Neural progenitor cell (in vitro differentiated cells): ENCODE measurements around the gene CREBRF. TPM values are rescaled to one million over a fixed set of nuclear protein-coding genes. Genes with fewer than 3 reads are reported as not detected.

ENCODE experiments used
- DNase-seq: peaks from one replicate; pipeline ENCODE4 v3.0.0-alpha.2; 2016; ENCODE audit warnings: low spot score
- H2AFZ ChIP-seq: fragments of 200-600 bp; sonication (generic); replicated peaks from 2 replicates; pipeline ENCODE4 v1.6.1; 2016; ENCODE audit warnings: antibody characterized with exemption
- H3F3A ChIP-seq: fragments of 200-600 bp; sonication (generic); 2 replicates; pipeline ENCODE4 v1.6.1; 2016; ENCODE audit warnings: antibody characterized with exemption, low read depth
- H3K27ac ChIP-seq: fragments of 200-600 bp; sonication (generic); 2 replicates; pipeline ENCODE4 v1.5.1; 2016; ENCODE audit warnings: mild to moderate bottlenecking
- H3K27me3 ChIP-seq: fragments of 200-600 bp; sonication (generic); 2 replicates; pipeline ENCODE4 v1.6.1; 2016; ENCODE audit warnings: mild to moderate bottlenecking, moderate library complexity
- H3K36me3 ChIP-seq: fragments of 200-600 bp; sonication (generic); 2 replicates; pipeline ENCODE4 v1.5.1; 2016
- H3K4me1 ChIP-seq: fragments of 200-600 bp; sonication (generic); 2 replicates; pipeline ENCODE4 v1.6.1; 2016; ENCODE audit warnings: mixed run types
- H3K4me2 ChIP-seq: fragments of 200-600 bp; sonication (generic); 2 replicates; pipeline ENCODE4 v1.6.1; 2016
- H3K4me3 ChIP-seq: fragments of 200-600 bp; sonication (generic); 2 replicates; pipeline ENCODE4 v1.5.1; 2016
- H3K79me2 ChIP-seq: fragments of 200-600 bp; sonication (generic); 2 replicates; pipeline ENCODE4 v1.6.1; 2016; ENCODE audit warnings: low read depth
- H3K9ac ChIP-seq: fragments of 200-600 bp; sonication (generic); 2 replicates; pipeline ENCODE4 v1.6.1; 2016
- H3K9me3 ChIP-seq: fragments of 200-600 bp; sonication (generic); 2 replicates; pipeline ENCODE4 v1.5.1; 2016; ENCODE audit warnings: low read depth
- H4K20me1 ChIP-seq: fragments of 200-600 bp; sonication (generic); 2 replicates; pipeline ENCODE4 v1.6.1; 2016; ENCODE audit warnings: low read depth
- H3K27ac Mint-ChIP-seq: 3 replicates; pipeline ENCODE4 v1.8.0; 2021; ENCODE audit warnings: mixed read lengths
- H3K27me3 Mint-ChIP-seq: 2 replicates; pipeline ENCODE4 v1.8.0; 2022; ENCODE audit warnings: low read depth, mild to moderate bottlenecking, inconsistent platforms, moderate library complexity, mixed read lengths; ENCODE audit not compliant: insufficient read depth
- H3K36me3 Mint-ChIP-seq: 3 replicates; pipeline ENCODE4 v1.8.0; 2021; ENCODE audit warnings: mixed read lengths
- H3K4me1 Mint-ChIP-seq: 3 replicates; pipeline ENCODE4 v1.8.0; 2021; ENCODE audit warnings: mixed read lengths
- H3K4me3 Mint-ChIP-seq: 3 replicates; pipeline ENCODE4 v1.8.0; 2021; ENCODE audit warnings: mild to moderate bottlenecking, moderate library complexity, mixed read lengths
- H3K9me3 Mint-ChIP-seq: 3 replicates; pipeline ENCODE4 v1.8.0; 2020; ENCODE audit warnings: mixed read lengths
- CTCF ChIP-seq: fragments of 200-600 bp; sonication (generic); IDR thresholded peaks from 2 replicates; pipeline ENCODE4 v1.5.1; 2017; ENCODE audit warnings: antibody characterized with exemption, mild to moderate bottlenecking
- EZH2 ChIP-seq: fragments of 200-600 bp; sonication (generic); IDR thresholded peaks from 2 replicates; pipeline ENCODE4 v1.6.1; 2017; ENCODE audit warnings: antibody characterized with exemption, mild to moderate bottlenecking, moderate library complexity
- EZH2phosphoT487 ChIP-seq: fragments of 200-600 bp; sonication (generic); IDR thresholded peaks from 2 replicates; pipeline ENCODE4 v1.6.1; 2017; ENCODE audit warnings: antibody characterized with exemption
- total RNA-seq: library from RNA; depleted of rRNA; stranded (reverse); fragments of >200 nt; gene quantifications from 2 replicates; pipeline ENCODE4 v1.2.3, GENCODE V29; 2015; ENCODE audit warnings: low replicate concordance

CREBRF gene
- total RNA-seq, result 13.0 and 14.3 TPM in 2 replicates

- Histone ChIP-seq H3K27ac (peak within 1 kb of the TSS; percentile 92), H3K9me3 (no peaks in the 10 kb centered on the region), H3K4me3 (peak within 1 kb of the TSS; percentile 96), H3K79me2 (peaks cover 11% of the 10 kb centered on the region), H3K9ac (peak within 1 kb of the TSS; percentile 61), H3K4me1 (peaks cover 12% of the 10 kb centered on the region), H4K20me1 (no peaks in the 10 kb centered on the region), H3K27me3 (peaks cover 8% of the 10 kb centered on the region), H2AFZ (peak within 1 kb of the TSS; percentile 90), H3K36me3 (no peaks in the 10 kb centered on the region), H3K4me2 (peak within 1 kb of the TSS; percentile 86), H3F3A (peaks cover 13% of the 10 kb centered on the region)
- TF ChIP-seq EZH2, result no peak
- no peak for TF ChIP-seq CTCF
- TF ChIP-seq EZH2phosphoT487, result no peak
- Mint-ChIP-seq H3K27me3 (peaks cover 2% of the 10 kb centered on the region), H3K9me3 (no peaks in the 10 kb centered on the region), H3K4me1 (peaks cover 5% of the 10 kb centered on the region), H3K27ac (peak within 1 kb of the TSS; percentile 97), H3K4me3 (peak within 1 kb of the TSS; percentile 95), H3K36me3 (no peaks in the 10 kb centered on the region)
- DNase-seq, result peak; percentile 97
These were observed at the start of gene CREBRF for GRCh38 chr5:173055983-173056782. CREBRF (plus strand) TSS chr5:173056352; CDS start chr5:173080776, 24,424 bp downstream.

DNA sequence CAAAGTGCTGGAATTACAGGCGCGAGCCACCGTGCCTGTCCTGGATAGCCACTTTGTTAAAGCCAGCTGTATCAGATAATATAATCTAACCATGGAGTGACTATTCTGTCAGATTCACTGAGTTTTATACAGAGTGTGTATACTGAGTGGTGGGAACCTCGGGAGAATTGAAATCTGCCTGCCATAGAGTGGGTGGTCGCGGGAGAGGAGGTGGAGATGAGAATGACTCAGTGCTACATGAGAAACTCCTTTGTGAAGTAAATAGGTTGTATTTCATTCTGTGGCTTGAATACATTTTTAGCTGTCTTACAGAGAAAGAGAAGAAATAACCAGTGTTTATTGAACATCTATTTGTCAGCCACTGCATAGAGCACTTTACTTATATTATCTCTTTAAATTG is 46.1 kb upstream of the CREBRF start:
- Mint-ChIP-seq H3K36me3 (peaks cover 2% of the 10 kb centered on the region), H3K27me3 (peaks cover 2% of the 10 kb centered on the region), H3K9me3 (no peaks in the 10 kb centered on the region), H3K27ac (peak overlapping the region; percentile 23), H3K4me3 (no peak overlapping the region), H3K4me1 (peaks cover 16% of the 10 kb centered on the region)
- Histone ChIP-seq H3K79me2 (peaks cover 87% of the 10 kb centered on the region), H3K27me3 (no peaks in the 10 kb centered on the region), H3K9me3 (no peaks in the 10 kb centered on the region), H3F3A (peaks cover 3% of the 10 kb centered on the region), H3K4me3 (no peak overlapping the region), H3K4me2 (no peak overlapping the region), H4K20me1 (peaks cover 9% of the 10 kb centered on the region), H3K27ac (no peak overlapping the region), H2AFZ (no peak overlapping the region), H3K36me3 (no peaks in the 10 kb centered on the region), H3K9ac (no peak overlapping the region), H3K4me1 (peaks cover 3% of the 10 kb centered on the region)
- TF ChIP-seq EZH2 (no peak), EZH2phosphoT487 (no peak), CTCF (no peak)
- no peak for DNase-seq

DNA sequence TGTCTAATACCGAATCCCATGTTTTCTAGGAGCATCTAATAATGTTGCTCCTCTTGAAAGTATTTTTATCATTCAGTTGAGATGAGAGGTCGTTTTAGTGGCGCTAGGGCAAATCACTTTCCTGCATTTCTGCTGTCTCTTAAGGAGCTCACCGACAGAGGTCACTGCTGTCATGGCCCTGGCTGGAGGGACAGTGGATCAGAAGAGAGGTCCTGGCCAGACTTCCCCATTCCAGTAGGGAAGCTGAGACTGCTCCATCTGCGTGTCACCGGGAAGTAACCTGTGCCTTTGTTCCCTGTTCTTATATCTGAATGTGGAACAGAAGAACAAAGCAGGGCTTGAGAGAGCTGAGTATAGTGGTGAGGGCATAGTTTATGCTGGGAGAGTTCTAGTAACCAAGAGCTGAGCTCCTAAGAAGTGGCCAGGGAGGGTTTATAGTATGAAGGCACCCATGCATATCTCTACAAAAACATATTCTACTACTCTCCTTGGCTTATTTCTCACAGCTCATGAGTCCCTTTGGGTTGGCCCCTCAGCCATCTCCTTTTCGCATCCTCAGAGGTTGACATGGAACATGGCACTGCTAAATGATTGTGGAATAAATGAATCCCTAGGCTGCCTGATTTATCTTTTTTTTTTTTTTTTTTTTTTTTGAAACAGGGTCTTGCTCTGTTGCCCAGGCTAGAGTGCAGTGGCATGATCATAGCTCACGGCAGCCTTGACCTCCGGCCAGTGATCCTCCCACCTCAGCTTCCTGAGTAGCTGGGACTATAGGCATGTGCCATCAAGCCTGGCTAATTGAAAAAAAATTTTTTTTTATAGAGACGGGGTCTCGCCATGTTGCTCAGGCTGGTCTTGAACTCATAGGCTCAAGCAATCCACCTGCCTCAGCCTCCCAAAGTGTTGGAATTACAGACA is 45.3 kb upstream of the CREBRF start:
- H3K9me3 ChIP-seq, result no peaks in the 10 kb centered on the region
- H3K9ac ChIP-seq, result no peak overlapping the region
- H3K4me2 ChIP-seq, result no peak overlapping the region
- peak; percentile 72 for DNase-seq
- peaks cover 16% of the 10 kb centered on the region for H3K4me1 Mint-ChIP-seq
- no peak overlapping the region for H3K4me3 Mint-ChIP-seq
- TF ChIP-seq EZH2phosphoT487 (no peak), CTCF (peak; percentile 61)
- peaks cover 2% of the 10 kb centered on the region for H3K36me3 Mint-ChIP-seq
- H3K27ac ChIP-seq, result no peak overlapping the region
- H3K4me1 ChIP-seq, result peaks cover 11% of the 10 kb centered on the region
- peaks cover 87% of the 10 kb centered on the region for H3K79me2 ChIP-seq
- no peaks in the 10 kb centered on the region for H3K9me3 Mint-ChIP-seq
- peaks cover 2% of the 10 kb centered on the region for H3K27me3 Mint-ChIP-seq
- H3K27me3 ChIP-seq, result no peaks in the 10 kb centered on the region
- no peak overlapping the region for H3K4me3 ChIP-seq
- no peak overlapping the region for H3K27ac Mint-ChIP-seq
- H4K20me1 ChIP-seq, result peaks cover 9% of the 10 kb centered on the region
- peaks cover 4% of the 10 kb centered on the region for H3F3A ChIP-seq
- H2AFZ ChIP-seq, result no peak overlapping the region
- H3K36me3 ChIP-seq, result no peaks in the 10 kb centered on the region
